H1 (cell line): ENCODE results near the gene AP3S1. TPM values are rescaled to one million over a fixed set of nuclear protein-coding genes. Genes with fewer than 3 reads are reported as not detected.

Source experiments
- CEBPB ChIP-seq: IDR thresholded peaks from 2 replicates; pipeline ENCODE4 v1.6.1; 2012; ENCODE audit warnings: low read depth, low read length
- CHD7 ChIP-seq: fragments of 300-600 bp; sonication (generic); IDR thresholded peaks from 2 replicates; pipeline ENCODE4 v1.7.1; 2012; ENCODE audit warnings: low read length, moderate library complexity, mild to moderate bottlenecking, inconsistent platforms; ENCODE audit not compliant: insufficient replicate concordance
- CTBP2 ChIP-seq: IDR thresholded peaks from 2 replicates; pipeline ENCODE4 v1.7.0; 2011; ENCODE audit warnings: borderline replicate concordance, mild to moderate bottlenecking, moderate library complexity, mixed read lengths, low read length; ENCODE audit not compliant: insufficient read depth, insufficient read length
- EP300 ChIP-seq, 2 experiments: IDR thresholded peaks; 1 replicate in 1 of 2; 2 replicates in 1 of 2; pipeline ENCODE4 v1.6.1; 2011 to 2012; ENCODE audit warnings: low read depth in 2 of 2, low read length in 2 of 2, mild to moderate bottlenecking in 2 of 2, borderline replicate concordance in 1 of 2, inconsistent platforms in 1 of 2, moderate library complexity in 1 of 2
- MAX ChIP-seq: IDR thresholded peaks from 2 replicates; pipeline ENCODE4 v1.6.1; 2012; ENCODE audit warnings: inconsistent platforms
- POLR2A ChIP-seq, 2 experiments: IDR thresholded peaks; 1 replicate in 1 of 2; 2 replicates in 1 of 2; pipeline ENCODE4 v1.6.1; 2011; ENCODE audit warnings: low read depth in 2 of 2, low read length in 2 of 2, mild to moderate bottlenecking in 2 of 2; ENCODE audit errors: control extremely low read depth in 1 of 2
- SAP30 ChIP-seq: fragments of 300-600 bp; sonication (generic); IDR thresholded peaks from 2 replicates; pipeline ENCODE4 v1.7.1; 2012; ENCODE audit warnings: low read length, moderate library complexity, mild to moderate bottlenecking, inconsistent platforms; ENCODE audit not compliant: insufficient read depth, insufficient replicate concordance
- SIRT6 ChIP-seq: IDR thresholded peaks from one replicate; pipeline ENCODE4 v1.7.1; 2012; ENCODE audit warnings: low read length, inconsistent platforms
- SP4 ChIP-seq: IDR thresholded peaks from 2 replicates; pipeline ENCODE4 v1.6.1; 2012; ENCODE audit warnings: low read length, inconsistent platforms
- TAF7 ChIP-seq: optimal IDR thresholded peaks from 2 replicates; pipeline ENCODE3; 2011; ENCODE audit warnings: low read depth, mild to moderate bottlenecking, inconsistent platforms, low read length, moderate library complexity, borderline replicate concordance
- polyA plus RNA-seq, 7 experiments: library from polyadenylated mRNA; depleted of rRNA in 3 of 7; stranded (reverse) in 5 of 7; unstranded in 2 of 7; fragments of >200 nt in 5 of 7; fragments of 200-250 nt in 2 of 7; gene quantifications; 1 replicate in 5 of 7; 2 replicates in 1 of 7; 4 replicates in 1 of 7; pipeline versions ENCODE4 v1.2.1 to v1.2.3, GENCODE V29; 2011 to 2013; ENCODE audit warnings: missing spikeins in 2 of 7, mixed read lengths in 2 of 7
- total RNA-seq: library from RNA; stranded (reverse); fragmentation: NEBNext Ultra II Directional; extraction: Animal tissue kit (Norgen Biotek cat#: 25700); gene quantifications from 2 replicates; pipeline ENCODE4 v1.2.1, GENCODE V29; 2021

Gene AP3S1
- total and polyA plus RNA-seq, 2 of the 8 experiments (the other 6 are each of a cell fraction or from before 2014, with no cell fraction given) = 26.6 to 72.7 TPM

DNA sequence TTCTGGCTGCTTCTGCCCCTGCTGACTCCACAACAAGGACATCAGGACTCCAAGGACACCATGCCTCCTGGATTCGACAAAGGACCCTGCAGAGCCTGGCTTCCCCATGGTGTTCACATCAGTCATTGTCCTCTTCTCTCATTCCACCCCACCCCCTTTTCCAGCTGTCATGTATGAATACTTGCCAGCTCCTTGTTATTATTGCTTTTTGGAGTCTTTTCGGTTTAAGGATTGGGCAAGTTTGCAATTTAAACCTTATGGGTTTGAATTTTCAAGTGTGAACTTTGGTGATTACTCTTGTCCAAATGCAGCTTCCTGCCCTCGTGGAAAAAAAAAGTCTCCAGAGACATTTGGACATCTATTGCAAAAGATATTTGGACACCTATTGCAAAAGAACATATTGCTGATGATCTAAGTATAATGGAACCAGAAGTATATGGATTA, 106.4 kb downstream of the AP3S1 start (continued):
- TF ChIP-seq CHD7 (no peak), EP300 (IDR thresholded peaks at IDR 0.05; ENCODE audit: borderline replicate concordance in 1 of 2, low read depth in 2 of 2, low read length in 2 of 2) (no peak), CEBPB (no peak), POLR2A (IDR thresholded peaks at IDR 0.05; ENCODE audit: control extremely low read depth in 1 of 2, low read depth in 2 of 2, low read length in 2 of 2) (no peak), SP4 (no peak), TAF7 (no peak), MAX (no peak), SAP30 (no peak), CTBP2 (no peak), SIRT6 (no peak)
